KOPT-K1 (cell line): Measurements from ENCODE around the gene SLC44A3.

Experiments used
- H3K27ac ChIP-seq: fragments of 200-600 bp; sonication (generic); 2 replicates; pipeline ENCODE4 v1.5.1; 2016; ENCODE audit warnings: antibody characterized with exemption, mild to moderate bottlenecking, low read depth, low read length; ENCODE audit not compliant: poor library complexity, severe bottlenecking
- H3K36me3 ChIP-seq: fragments of 200-600 bp; sonication (generic); 2 replicates; pipeline ENCODE4 v1.5.1; 2017; ENCODE audit warnings: antibody characterized with exemption, mild to moderate bottlenecking, low read length, moderate library complexity; ENCODE audit not compliant: insufficient read depth
- H3K9me3 ChIP-seq: fragments of 200-600 bp; sonication (generic); 2 replicates; pipeline ENCODE4 v1.5.1; 2017; ENCODE audit warnings: antibody characterized with exemption, low read length, mild to moderate bottlenecking; ENCODE audit not compliant: insufficient read depth, poor library complexity, severe bottlenecking

The SLC44A3 gene

GRCh38 chr1:94793296-94793656 lies 26.9 kb upstream of the SLC44A3 start:
- no peaks in the 10 kb centered on the region for H3K9me3 ChIP-seq
- no peaks in the 10 kb centered on the region for H3K36me3 ChIP-seq
- no peak overlapping the region for H3K27ac ChIP-seq

GRCh38 chr1:94795434-94795833 lies 24.7 kb upstream of the SLC44A3 start:
- no peak overlapping the region for H3K27ac ChIP-seq
- no peaks in the 10 kb centered on the region for H3K36me3 ChIP-seq
- no peaks in the 10 kb centered on the region for H3K9me3 ChIP-seq

GRCh38 chr1:94796266-94796665 lies 23.9 kb upstream of the SLC44A3 start:
- Histone ChIP-seq H3K36me3 (no peaks in the 10 kb centered on the region), H3K9me3 (no peaks in the 10 kb centered on the region), H3K27ac (no peak overlapping the region)

GRCh38 chr1:94797291-94797690 lies 22.9 kb upstream of the SLC44A3 start:
- no peaks in the 10 kb centered on the region for H3K36me3 ChIP-seq
- no peak overlapping the region for H3K27ac ChIP-seq
- H3K9me3 ChIP-seq: no peaks in the 10 kb centered on the region

GRCh38 chr1:94798054-94798453 lies 22.1 kb upstream of the SLC44A3 start:
- H3K36me3 ChIP-seq: no peaks in the 10 kb centered on the region
- H3K9me3 ChIP-seq: no peaks in the 10 kb centered on the region
- H3K27ac ChIP-seq: no peak overlapping the region

GRCh38 chr1:94798462-94798861 lies 21.7 kb upstream of the SLC44A3 start:
- Histone ChIP-seq H3K36me3 (no peaks in the 10 kb centered on the region), H3K27ac (no peak overlapping the region)

GRCh38 chr1:94799206-94799605 lies 21.0 kb upstream of the SLC44A3 start:
- Histone ChIP-seq H3K9me3 (no peaks in the 10 kb centered on the region), H3K27ac (no peak overlapping the region), H3K36me3 (no peaks in the 10 kb centered on the region)

More at GRCh38 chr1:94798462-94798861, 21.7 kb upstream of the SLC44A3 start:
- H3K9me3 ChIP-seq: no peaks in the 10 kb centered on the region

- Histone ChIP-seq H3K27ac (peak overlapping the region; percentile 44), H3K9me3 (no peaks in the 10 kb centered on the region), H3K36me3 (no peaks in the 10 kb centered on the region)
Measured at GRCh38 chr1:94801919-94802546, 18.1 kb upstream of the SLC44A3 start.

- Histone ChIP-seq H3K9me3 (no peaks in the 10 kb centered on the region), H3K27ac (peak overlapping the region; percentile 44), H3K36me3 (no peaks in the 10 kb centered on the region)
Measured at GRCh38 chr1:94803106-94803505, 17.1 kb upstream of the SLC44A3 start.

GRCh38 chr1:94803517-94804441 lies 16.4 kb upstream of the SLC44A3 start:
- Histone ChIP-seq H3K9me3 (no peaks in the 10 kb centered on the region), H3K36me3 (no peaks in the 10 kb centered on the region), H3K27ac (peak overlapping the region; percentile 44)

- Histone ChIP-seq H3K27ac (no peak overlapping the region), H3K36me3 (no peaks in the 10 kb centered on the region), H3K9me3 (no peaks in the 10 kb centered on the region)
Measured at GRCh38 chr1:94804442-94804837, 15.7 kb upstream of the SLC44A3 start.

GRCh38 chr1:94805912-94806311 lies 14.2 kb upstream of the SLC44A3 start:
- Histone ChIP-seq H3K27ac (no peak overlapping the region), H3K36me3 (no peaks in the 10 kb centered on the region), H3K9me3 (no peaks in the 10 kb centered on the region)

GRCh38 chr1:94806441-94806871 lies 13.7 kb upstream of the SLC44A3 start:
- no peaks in the 10 kb centered on the region for H3K9me3 ChIP-seq
- H3K27ac ChIP-seq: no peak overlapping the region
- H3K36me3 ChIP-seq: no peaks in the 10 kb centered on the region

- peaks cover 8% of the 10 kb centered on the region for H3K9me3 ChIP-seq
- H3K27ac ChIP-seq: peak overlapping the region; percentile 40
- H3K36me3 ChIP-seq: no peaks in the 10 kb centered on the region
Measured at GRCh38 chr1:94807742-94808491, 12.2 kb upstream of the SLC44A3 start.

- H3K36me3 ChIP-seq: no peaks in the 10 kb centered on the region
- peaks cover 16% of the 10 kb centered on the region for H3K9me3 ChIP-seq
- H3K27ac ChIP-seq: peak overlapping the region; percentile 40
Measured at GRCh38 chr1:94808669-94809068, 11.5 kb upstream of the SLC44A3 start.
